ENCODE results near the gene MAN1A2. TPM values are rescaled to one million over a fixed set of nuclear protein-coding genes. Genes with fewer than 3 reads are reported as not detected.

The MAN1A2 gene
- total RNA-seq, 1 experiment from 2014 or later: 21.0 TPM

DNA sequence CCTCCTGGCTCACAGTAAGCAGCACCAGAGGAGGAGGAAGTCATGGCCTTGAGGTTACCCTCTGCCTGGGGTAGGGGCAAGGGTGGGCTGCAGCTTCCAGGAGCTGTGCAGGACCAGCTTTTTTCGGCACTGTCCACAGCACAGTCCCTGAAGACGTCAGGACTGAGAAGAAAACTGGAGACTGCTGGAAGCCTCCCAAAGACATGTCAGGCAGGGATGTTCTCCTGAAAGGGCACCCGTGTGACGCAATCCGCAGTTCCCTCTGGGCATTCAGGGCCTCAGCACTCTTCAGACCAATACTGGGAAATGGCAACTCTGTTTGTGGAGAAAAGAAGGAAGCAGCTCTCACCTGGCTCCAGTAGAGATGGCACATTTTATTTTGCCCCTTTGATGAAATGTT is 173.8 kb downstream of the MAN1A2 start:
- TF ChIP-seq, protein P1, sequence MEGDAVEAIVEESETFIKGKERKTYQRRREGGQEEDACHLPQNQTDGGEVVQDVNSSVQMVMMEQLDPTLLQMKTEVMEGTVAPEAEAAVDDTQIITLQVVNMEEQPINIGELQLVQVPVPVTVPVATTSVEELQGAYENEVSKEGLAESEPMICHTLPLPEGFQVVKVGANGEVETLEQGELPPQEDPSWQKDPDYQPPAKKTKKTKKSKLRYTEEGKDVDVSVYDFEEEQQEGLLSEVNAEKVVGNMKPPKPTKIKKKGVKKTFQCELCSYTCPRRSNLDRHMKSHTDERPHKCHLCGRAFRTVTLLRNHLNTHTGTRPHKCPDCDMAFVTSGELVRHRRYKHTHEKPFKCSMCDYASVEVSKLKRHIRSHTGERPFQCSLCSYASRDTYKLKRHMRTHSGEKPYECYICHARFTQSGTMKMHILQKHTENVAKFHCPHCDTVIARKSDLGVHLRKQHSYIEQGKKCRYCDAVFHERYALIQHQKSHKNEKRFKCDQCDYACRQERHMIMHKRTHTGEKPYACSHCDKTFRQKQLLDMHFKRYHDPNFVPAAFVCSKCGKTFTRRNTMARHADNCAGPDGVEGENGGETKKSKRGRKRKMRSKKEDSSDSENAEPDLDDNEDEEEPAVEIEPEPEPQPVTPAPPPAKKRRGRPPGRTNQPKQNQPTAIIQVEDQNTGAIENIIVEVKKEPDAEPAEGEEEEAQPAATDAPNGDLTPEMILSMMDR (IDR thresholded peaks at IDR 0.05; ENCODE audit: insufficient read depth in 1 of 2, low read depth in 1 of 2, low read length in 1 of 2, severe bottlenecking in 1 of 2, unreplicated experiment in 1 of 2): no peak
- CTCF ChIA-PET: interaction anchor here (0.5 to 0.6 kb wide), 3 partner anchors 45 to 213 kb away, joined by 3 read pairs; no protein-coding TSS in a partner anchor
- BruUV-seq (replicated peaks): no TSS peak
- intact Hi-C loops (cut with micrococcal nuclease; ENCODE audit: unreplicated experiment): no loop called here
- no peaks in the 10 kb centered on the region for H3K9me3 ChIP-seq
- H3K36me3 ChIP-seq (ENCODE audit: control insufficient read depth, insufficient read depth, low read length): no peaks in the 10 kb centered on the region
- Mint-ChIP-seq H3K4me1 (ENCODE audit: low read depth, unreplicated experiment) (peaks cover 17% of the 10 kb centered on the region), H3K27ac (ENCODE audit: unreplicated experiment) (no peak overlapping the region), H3K27me3 (ENCODE audit: insufficient read depth, unreplicated experiment) (no peaks in the 10 kb centered on the region), H3K36me3 (ENCODE audit: insufficient read depth, unreplicated experiment) (no peaks in the 10 kb centered on the region), H3K4me3 (ENCODE audit: unreplicated experiment) (no peak overlapping the region), H3K9me3 (ENCODE audit: unreplicated experiment) (no peaks in the 10 kb centered on the region)
- H3K27me3 ChIP-seq (replicated peaks; ENCODE audit: control insufficient read depth, insufficient read depth, low read length): no peaks in the 10 kb centered on the region
- H3K4me1 ChIP-seq: peaks cover 12% of the 10 kb centered on the region
- POLR2A ChIA-PET: no interaction called here
- no peak overlapping the region for H3K4me3 ChIP-seq (ENCODE audit: low read depth, low read length)
- DNase-seq: no peak

DNA sequence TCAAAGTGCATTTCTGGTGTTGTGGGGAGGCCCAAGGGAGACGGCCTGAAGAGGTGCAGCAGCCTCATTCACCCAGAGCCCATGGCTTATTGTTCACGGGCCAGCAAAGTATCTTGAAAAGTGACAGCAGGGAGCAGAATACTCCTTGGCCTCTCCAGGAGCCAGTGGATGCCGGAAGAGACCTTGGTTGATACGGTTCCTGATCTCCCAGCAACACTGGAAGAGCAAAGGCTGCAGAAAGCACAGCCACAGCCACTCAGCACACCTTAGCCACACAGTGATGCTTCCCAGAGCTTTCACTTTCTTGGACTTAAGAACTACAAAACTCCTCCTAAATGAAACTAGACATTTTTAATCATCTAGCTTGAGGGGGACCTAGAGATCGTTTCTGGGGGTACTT is 174.3 kb downstream of the MAN1A2 start:
- H3K36me3 ChIP-seq (ENCODE audit: control insufficient read depth, insufficient read depth, low read length): no peaks in the 10 kb centered on the region
- Mint-ChIP-seq H3K27ac (ENCODE audit: unreplicated experiment) (no peak overlapping the region), H3K27me3 (ENCODE audit: insufficient read depth, unreplicated experiment) (no peaks in the 10 kb centered on the region), H3K4me3 (ENCODE audit: unreplicated experiment) (no peak overlapping the region), H3K9me3 (ENCODE audit: unreplicated experiment) (no peaks in the 10 kb centered on the region), H3K4me1 (ENCODE audit: low read depth, unreplicated experiment) (peaks cover 17% of the 10 kb centered on the region), H3K36me3 (ENCODE audit: insufficient read depth, unreplicated experiment) (no peaks in the 10 kb centered on the region)
- H3K4me3 ChIP-seq (ENCODE audit: low read depth, low read length): no peak overlapping the region
- intact Hi-C loops (cut with micrococcal nuclease; ENCODE audit: unreplicated experiment): no loop called here
- TF ChIP-seq, protein P1 (IDR thresholded peaks at IDR 0.05; ENCODE audit: insufficient read depth in 1 of 2, low read depth in 1 of 2, low read length in 1 of 2, severe bottlenecking in 1 of 2, unreplicated experiment in 1 of 2): no peak
- H3K9me3 ChIP-seq: no peaks in the 10 kb centered on the region
- ChIA-PET CTCF (no interaction called here), POLR2A (no interaction called here)
- no peaks in the 10 kb centered on the region for H3K27me3 ChIP-seq (replicated peaks; ENCODE audit: control insufficient read depth, insufficient read depth, low read length)
- BruUV-seq (replicated peaks): no TSS peak
- no peak for DNase-seq
- peaks cover 12% of the 10 kb centered on the region for H3K4me1 ChIP-seq

DNA sequence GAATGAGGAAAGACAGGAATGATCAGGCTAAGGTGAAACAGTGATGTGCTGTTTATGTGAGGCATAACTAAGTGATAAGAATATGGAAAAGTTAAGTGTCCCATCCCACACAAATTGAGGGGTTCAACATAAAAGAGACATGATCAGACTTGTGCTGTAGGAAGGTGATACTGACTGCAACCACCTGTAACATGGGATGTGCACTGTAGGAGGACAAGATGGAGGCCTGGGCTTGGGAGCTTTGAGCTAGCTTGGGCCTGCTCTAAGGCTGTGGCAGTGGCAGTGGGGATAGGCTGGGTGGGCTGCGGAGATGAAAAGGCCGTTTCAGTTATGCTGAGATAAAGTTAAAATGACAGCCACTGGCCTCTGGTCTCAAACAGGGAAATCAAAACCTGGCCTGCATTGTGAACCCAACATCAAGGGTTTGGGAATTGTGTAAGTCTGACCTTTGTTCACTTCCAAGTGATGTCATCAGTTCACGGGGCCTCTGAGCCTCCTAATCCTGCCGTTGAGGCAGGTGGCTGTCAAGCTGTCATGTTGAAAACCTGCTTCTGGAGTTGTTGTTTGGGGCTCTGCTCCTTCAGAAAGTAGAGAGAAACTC is 177.4 kb downstream of the MAN1A2 start:
- TF ChIP-seq, protein P1 (IDR thresholded peaks at IDR 0.05; ENCODE audit: insufficient read depth in 1 of 2, low read depth in 1 of 2, low read length in 1 of 2, severe bottlenecking in 1 of 2, unreplicated experiment in 1 of 2): no peak
- POLR2A ChIA-PET: no interaction called here
- Mint-ChIP-seq H3K36me3 (ENCODE audit: insufficient read depth, unreplicated experiment) (no peaks in the 10 kb centered on the region), H3K27ac (ENCODE audit: unreplicated experiment) (peak overlapping the region; percentile 13), H3K4me3 (ENCODE audit: unreplicated experiment) (no peak overlapping the region), H3K4me1 (ENCODE audit: low read depth, unreplicated experiment) (peaks cover 17% of the 10 kb centered on the region), H3K9me3 (ENCODE audit: unreplicated experiment) (no peaks in the 10 kb centered on the region), H3K27me3 (ENCODE audit: insufficient read depth, unreplicated experiment) (no peaks in the 10 kb centered on the region)
- intact Hi-C loops (cut with micrococcal nuclease; ENCODE audit: unreplicated experiment): loop anchor here (2.0 kb wide), 1 partner anchor 62 kb away; the partner anchor contains the start of gene TENT5C
- no TSS peak for BruUV-seq (replicated peaks)
- Histone ChIP-seq H3K36me3 (ENCODE audit: control insufficient read depth, insufficient read depth, low read length) (no peaks in the 10 kb centered on the region; the same call in 1 of the 2 replicates), H3K4me1 (peaks cover 12% of the 10 kb centered on the region), H3K27me3 (replicated peaks; ENCODE audit: control insufficient read depth, insufficient read depth, low read length) (no peaks in the 10 kb centered on the region), H3K9me3 (no peaks in the 10 kb centered on the region), H3K4me3 (ENCODE audit: low read depth, low read length) (no peak overlapping the region)
- DNase-seq: peak; percentile 59 to 65
- CTCF ChIA-PET: interaction anchor here (1.4 kb wide), 1 partner anchor 210 kb away, joined by 4 read pairs; no protein-coding TSS in a partner anchor

Measured in Caco-2 (cell line).